KMS-11 (cell line): ENCODE data around the gene DTNBP1.

ENCODE experiments used
- H2AFZ ChIP-seq: fragments of 200-600 bp; sonication (generic); 2 replicates; pipeline ENCODE4 v1.6.1; 2016; ENCODE audit warnings: antibody characterized with exemption, mixed run types, low read depth
- H3K27ac ChIP-seq: fragments of 200-600 bp; sonication (generic); 2 replicates; pipeline ENCODE4 v1.6.1; 2016; ENCODE audit warnings: mild to moderate bottlenecking, mixed run types
- H3K27me3 ChIP-seq: fragments of 200-600 bp; sonication (generic); 2 replicates; pipeline ENCODE4 v1.6.1; 2017; ENCODE audit warnings: mild to moderate bottlenecking, low read depth, mixed run types, moderate library complexity; ENCODE audit not compliant: insufficient read depth
- H3K36me3 ChIP-seq: fragments of 200-600 bp; sonication (generic); 2 replicates; pipeline ENCODE4 v1.6.1; 2017; ENCODE audit warnings: mild to moderate bottlenecking, mixed run types; ENCODE audit not compliant: insufficient read depth
- H3K4me1 ChIP-seq: fragments of 200-600 bp; sonication (generic); 2 replicates; pipeline ENCODE4 v1.6.1; 2016; ENCODE audit warnings: mild to moderate bottlenecking, low read depth, mixed run types; ENCODE audit not compliant: poor library complexity, severe bottlenecking
- H3K4me2 ChIP-seq: fragments of 200-600 bp; sonication (generic); 2 replicates; pipeline ENCODE4 v1.7.0; 2016; ENCODE audit warnings: mild to moderate bottlenecking, mixed run types
- H3K4me3 ChIP-seq: fragments of 200-600 bp; sonication (generic); IDR thresholded peaks from 2 replicates; pipeline ENCODE4 v1.6.1; 2017; ENCODE audit warnings: low read depth, low read length, mixed read lengths; ENCODE audit not compliant: insufficient read depth
- H3K79me2 ChIP-seq: fragments of 200-600 bp; sonication (generic); 2 replicates; pipeline ENCODE4 v1.6.1; 2016; ENCODE audit warnings: low read depth, mixed run types; ENCODE audit not compliant: insufficient read depth
- H3K9ac ChIP-seq: fragments of 200-600 bp; sonication (generic); 2 replicates; pipeline ENCODE4 v1.6.1; 2016; ENCODE audit warnings: mild to moderate bottlenecking, mixed run types
- H4K20me1 ChIP-seq: fragments of 200-600 bp; sonication (generic); 2 replicates; pipeline ENCODE4 v1.6.1; 2016; ENCODE audit warnings: mild to moderate bottlenecking, mixed run types; ENCODE audit not compliant: insufficient read depth
- CTCF ChIP-seq: fragments of 200-600 bp; sonication (generic); conservative IDR thresholded peaks from 2 replicates; pipeline ENCODE4 v1.6.1; 2017; ENCODE audit warnings: low read depth, mild to moderate bottlenecking, antibody characterized with exemption, low read length, moderate library complexity, mixed read lengths

The DTNBP1 gene

GRCh38 chr6:15474196-15474595, 188.6 kb downstream of the DTNBP1 start:
- Histone ChIP-seq H3K27ac (no peak overlapping the region), H4K20me1 (no peaks in the 10 kb centered on the region), H3K9ac (no peak overlapping the region), H2AFZ (no peak overlapping the region), H3K36me3 (no peaks in the 10 kb centered on the region), H3K27me3 (no peaks in the 10 kb centered on the region), H3K4me1 (no peaks in the 10 kb centered on the region), H3K4me3 (no peak overlapping the region), H3K79me2 (no peaks in the 10 kb centered on the region), H3K4me2 (no peak overlapping the region)
- no peak for TF ChIP-seq CTCF

GRCh38 chr6:15473741-15474161, 189.1 kb downstream of the DTNBP1 start:
- Histone ChIP-seq H3K36me3 (no peaks in the 10 kb centered on the region), H4K20me1 (no peaks in the 10 kb centered on the region), H2AFZ (no peak overlapping the region), H3K27ac (no peak overlapping the region), H3K27me3 (no peaks in the 10 kb centered on the region), H3K9ac (no peak overlapping the region), H3K4me2 (no peak overlapping the region), H3K4me3 (no peak overlapping the region), H3K79me2 (no peaks in the 10 kb centered on the region), H3K4me1 (no peaks in the 10 kb centered on the region)
- no peak for TF ChIP-seq CTCF

GRCh38 chr6:15473174-15473573, 189.7 kb downstream of the DTNBP1 start:
- Histone ChIP-seq H3K4me1 (no peaks in the 10 kb centered on the region), H3K4me2 (no peak overlapping the region), H4K20me1 (no peaks in the 10 kb centered on the region), H2AFZ (no peak overlapping the region), H3K9ac (no peak overlapping the region), H3K27me3 (no peaks in the 10 kb centered on the region), H3K4me3 (no peak overlapping the region), H3K79me2 (no peaks in the 10 kb centered on the region), H3K36me3 (no peaks in the 10 kb centered on the region), H3K27ac (no peak overlapping the region)
- TF ChIP-seq CTCF = no peak
